NB4 (cell line): ENCODE results near the gene DGKB.

ENCODE experiments used
- CTCF ChIP-seq: IDR thresholded peaks from one replicate; pipeline ENCODE4 v1.5.1; 2012; ENCODE audit warnings: low read depth, low read length
- POLR2A ChIP-seq: IDR thresholded peaks from 2 replicates; pipeline ENCODE4 v1.6.1; 2011; ENCODE audit warnings: mild to moderate bottlenecking; ENCODE audit not compliant: insufficient read length; ENCODE audit errors: extremely low read depth

DNA sequence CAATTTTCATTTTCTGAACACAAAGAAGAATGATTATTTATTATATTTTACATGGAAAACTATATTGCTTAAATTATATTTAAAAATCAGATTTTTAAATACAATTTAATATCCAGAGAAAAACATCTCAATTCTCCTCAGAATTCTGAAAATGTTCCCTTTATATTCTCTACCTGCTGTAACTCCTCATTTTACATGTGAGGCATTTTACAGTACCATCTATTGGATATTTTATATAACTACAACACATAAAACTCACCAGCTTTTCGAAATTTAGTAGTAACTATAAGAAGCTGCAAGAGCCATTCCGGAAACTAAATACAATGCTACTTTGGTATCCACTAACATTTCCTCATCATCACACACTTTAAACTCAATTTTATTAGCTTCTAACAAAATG is 264.6 kb downstream of the DGKB start:
- TF ChIP-seq CTCF = no peak
- no peak for TF ChIP-seq POLR2A
